Sigmoid colon (tissue), 7 donors: ENCODE data around the gene GPATCH8. TPM values are rescaled to one million over a fixed set of nuclear protein-coding genes. Genes with fewer than 3 reads are reported as not detected.

Experiments
- DNase-seq: peaks from one replicate; pipeline ENCODE4 v3.0.0-alpha.2; 2019
- H3K27ac ChIP-seq, 4 donors: fragments of 200-600 bp; sonication (generic); one replicate each; pipeline ENCODE4 v1.5.1; 2016 to 2019; ENCODE audit warnings: mild to moderate bottlenecking in 1 of 4
- H3K27me3 ChIP-seq, 3 donors: fragments of 200-600 bp; sonication (generic); one replicate each; pipeline ENCODE4 v1.5.1; 2019; ENCODE audit warnings: mild to moderate bottlenecking in 1 of 3
- H3K36me3 ChIP-seq, 4 donors: fragments of 200-600 bp; sonication (generic); one replicate each; pipeline ENCODE4 v1.5.1; 2016 to 2019
- H3K4me1 ChIP-seq, 4 donors: fragments of 200-600 bp; sonication (generic); one replicate each; pipeline ENCODE4 v1.5.1; 2017 to 2019
- H3K4me3 ChIP-seq, 4 donors: fragments of 200-600 bp; sonication (generic); one replicate each; pipeline ENCODE4 v1.5.1; 2017 to 2019; ENCODE audit warnings: mild to moderate bottlenecking in 2 of 4, moderate library complexity in 1 of 4
- H3K9me3 ChIP-seq, 4 donors: fragments of 200-600 bp in 3 of 4; sonication (generic) in 3 of 4; one replicate each; pipeline versions ENCODE4 v1.5.1 to v1.6.1; 2013 to 2019
- EP300 ChIP-seq, 4 donors: sonication (generic); formaldehyde crosslinking; IDR thresholded peaks; one replicate each; pipeline ENCODE4 v1.6.1; 2017; ENCODE audit warnings: antibody characterized with exemption in 4 of 4
- POLR2A ChIP-seq, 2 donors: fragments of 450-650 bp; IDR thresholded peaks; one replicate each; pipeline ENCODE4 v1.6.1; 2016; ENCODE audit warnings: antibody characterized with exemption in 2 of 2, mild to moderate bottlenecking in 2 of 2, moderate library complexity in 2 of 2
- POLR2AphosphoS5 ChIP-seq, 4 donors: sonication (generic); formaldehyde crosslinking; IDR thresholded peaks; one replicate each; pipeline ENCODE4 v1.6.1; 2017; ENCODE audit warnings: antibody characterized with exemption in 4 of 4
- WGBS, 2 donors: extraction: QIAGEN DNeasy Blood & Tissue Kit; methylation state at CpG; one replicate each; pipeline ENCODE4 v1.1.7; 2013; 5-methylcytosine and 5-hydroxymethylcytosine counted together
- intact Hi-C: fragments of 100-400 bp; cut with DNase I; formaldehyde crosslinking; loops from one replicate; pipeline ENCODE4 v1.15.1; 2023
- polyA plus RNA-seq, 3 donors: library from polyadenylated mRNA; stranded (reverse); fragments of 200-250 nt; gene quantifications; one replicate each; pipeline ENCODE4 v1.2.3, GENCODE V29; 2013
- total RNA-seq, 4 donors: library from RNA; depleted of rRNA; stranded (reverse); fragments of >200 nt; gene quantifications; one replicate each; pipeline ENCODE4 v1.1.0, GENCODE V29; 2016
- TF ChIP-seq, protein P1 (sequence below), 4 experiments: fragments of 450-650 bp in 3 of 4; fragments of 200-600 bp in 1 of 4; IDR thresholded peaks; one replicate each; pipeline ENCODE4 v1.5.1; 2016 to 2019; ENCODE audit warnings: antibody characterized with exemption in 4 of 4, mild to moderate bottlenecking in 3 of 4, moderate library complexity in 2 of 4
- donor health status: healthy with polysubstance abuse.
- donor health status: Bipolar disorder and iron deficiency.
- donor health status: healthy.

The GPATCH8 gene
- total and polyA plus RNA-seq, 7 donors: 4.8 to 43.2 (median 27.5) TPM

- 78 to 86% methylated on average over 14 of the region's 14 CpGs for WGBS, 2 donors
- TF ChIP-seq POLR2AphosphoS5 (IDR thresholded peaks at IDR 0.05): no peak
- no peak for TF ChIP-seq POLR2A (IDR thresholded peaks at IDR 0.05)
- TF ChIP-seq, protein P1, sequence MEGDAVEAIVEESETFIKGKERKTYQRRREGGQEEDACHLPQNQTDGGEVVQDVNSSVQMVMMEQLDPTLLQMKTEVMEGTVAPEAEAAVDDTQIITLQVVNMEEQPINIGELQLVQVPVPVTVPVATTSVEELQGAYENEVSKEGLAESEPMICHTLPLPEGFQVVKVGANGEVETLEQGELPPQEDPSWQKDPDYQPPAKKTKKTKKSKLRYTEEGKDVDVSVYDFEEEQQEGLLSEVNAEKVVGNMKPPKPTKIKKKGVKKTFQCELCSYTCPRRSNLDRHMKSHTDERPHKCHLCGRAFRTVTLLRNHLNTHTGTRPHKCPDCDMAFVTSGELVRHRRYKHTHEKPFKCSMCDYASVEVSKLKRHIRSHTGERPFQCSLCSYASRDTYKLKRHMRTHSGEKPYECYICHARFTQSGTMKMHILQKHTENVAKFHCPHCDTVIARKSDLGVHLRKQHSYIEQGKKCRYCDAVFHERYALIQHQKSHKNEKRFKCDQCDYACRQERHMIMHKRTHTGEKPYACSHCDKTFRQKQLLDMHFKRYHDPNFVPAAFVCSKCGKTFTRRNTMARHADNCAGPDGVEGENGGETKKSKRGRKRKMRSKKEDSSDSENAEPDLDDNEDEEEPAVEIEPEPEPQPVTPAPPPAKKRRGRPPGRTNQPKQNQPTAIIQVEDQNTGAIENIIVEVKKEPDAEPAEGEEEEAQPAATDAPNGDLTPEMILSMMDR (IDR thresholded peaks at IDR 0.05): no peak
- TF ChIP-seq EP300 (IDR thresholded peaks at IDR 0.05): no peak
- intact Hi-C loops: no loop called here
- Histone ChIP-seq H3K4me1 (peaks cover 0 to 7% (median 3%) of the 10 kb centered on the region in 4 donors), H3K27me3 (peaks cover 0 to 15% (median 0%) of the 10 kb centered on the region in 3 donors), H3K27ac (no peak overlapping the region), H3K9me3 (no peaks in the 10 kb centered on the region), H3K36me3 (no peaks in the 10 kb centered on the region), H3K4me3 (no peak overlapping the region)
- DNase-seq: no peak
Measured at GRCh38 chr17:44378171-44378705, 125.0 kb downstream of the GPATCH8 start.

GRCh38 chr17:44376779-44377178 is 126.4 kb downstream of the GPATCH8 start:
- Histone ChIP-seq H3K9me3 (no peaks in the 10 kb centered on the region), H3K27me3 (peaks cover 0 to 24% (median 0%) of the 10 kb centered on the region in 3 donors), H3K36me3 (no peaks in the 10 kb centered on the region), H3K4me3 (no peak overlapping the region), H3K27ac (no peak overlapping the region), H3K4me1 (peaks cover 0 to 7% (median 3%) of the 10 kb centered on the region in 4 donors)
- WGBS, 2 donors: 88 to 89% methylated on average over 12 of the region's 12 CpGs
- no peak for DNase-seq
- intact Hi-C loops: no loop called here
- TF ChIP-seq POLR2AphosphoS5 (IDR thresholded peaks at IDR 0.05) (no peak), EP300 (IDR thresholded peaks at IDR 0.05) (no peak), POLR2A (IDR thresholded peaks at IDR 0.05) (no peak)
- TF ChIP-seq, protein P1 (IDR thresholded peaks at IDR 0.05): no peak

GRCh38 chr17:44376124-44376523 is 127.1 kb downstream of the GPATCH8 start:
- peaks cover 0 to 7% (median 3%) of the 10 kb centered on the region in 4 donors for H3K4me1 ChIP-seq
- peaks cover 0 to 27% (median 0%) of the 10 kb centered on the region in 3 donors for H3K27me3 ChIP-seq
- no peak overlapping the region for H3K27ac ChIP-seq
- peak; percentile 70 for DNase-seq
- 9 to 25% methylated on average over 5 of the region's 5 CpGs for WGBS, 2 donors
- no peaks in the 10 kb centered on the region for H3K36me3 ChIP-seq
- TF ChIP-seq, protein P1 (IDR thresholded peaks at IDR 0.05): no peak
- no peak for TF ChIP-seq POLR2A (IDR thresholded peaks at IDR 0.05)
- no peak for TF ChIP-seq POLR2AphosphoS5 (IDR thresholded peaks at IDR 0.05)
- TF ChIP-seq EP300 (IDR thresholded peaks at IDR 0.05): no peak
- intact Hi-C loops: no loop called here
- H3K4me3 ChIP-seq: no peak overlapping the region
- H3K9me3 ChIP-seq: no peaks in the 10 kb centered on the region

GRCh38 chr17:44375196-44376017 is 127.8 kb downstream of the GPATCH8 start:
- 36 to 48% methylated on average over 22 of the region's 22 CpGs for WGBS, 2 donors
- H3K4me3 ChIP-seq: no peak overlapping the region
- no peaks in the 10 kb centered on the region for H3K9me3 ChIP-seq
- intact Hi-C loops: no loop called here
- H3K27me3 ChIP-seq: peaks cover 0 to 34% (median 0%) of the 10 kb centered on the region in 3 donors
- TF ChIP-seq EP300 (IDR thresholded peaks at IDR 0.05): no peak
- TF ChIP-seq, protein P1 (IDR thresholded peaks at IDR 0.05): no peak
- TF ChIP-seq POLR2AphosphoS5 (IDR thresholded peaks at IDR 0.05): no peak
- TF ChIP-seq POLR2A (IDR thresholded peaks at IDR 0.05): no peak
- DNase-seq: no peak
- peaks cover 0 to 7% (median 3%) of the 10 kb centered on the region in 4 donors for H3K4me1 ChIP-seq
- no peak overlapping the region for H3K27ac ChIP-seq
- H3K36me3 ChIP-seq: no peaks in the 10 kb centered on the region
